ENCODE measurements around the gene EIF4ENIF1. TPM values are rescaled to one million over a fixed set of nuclear protein-coding genes. Genes with fewer than 3 reads are reported as not detected.
A peak's percentile ranks its signal among the peaks of the same experiment; 100 is the strongest.

Gene EIF4ENIF1
- polyA plus RNA-seq, 1 donor from 2014 or later, result 12.6 TPM

- H3F3A ChIP-seq (ENCODE audit: insufficient read depth, low read length, poor library complexity, severe bottlenecking), result no peaks in the 10 kb centered on the region
- H3K9me3 ChIP-seq (ENCODE audit: low read length), result no peaks in the 10 kb centered on the region
- H3K4me3 ChIP-seq (ENCODE audit: low read length), result peak overlapping the region; percentile 96
These were observed 1.7 kb upstream of the EIF4ENIF1 start for GRCh38 chr22:31491218-31491962.

GRCh38 chr22:31490496-31490925, 869 bp upstream of the EIF4ENIF1 start:
- H3F3A ChIP-seq (ENCODE audit: insufficient read depth, low read length, poor library complexity, severe bottlenecking), result no peaks in the 10 kb centered on the region
- peaks cover 19% of the 10 kb centered on the region for H3K79me2 ChIP-seq (replicated peaks; ENCODE audit: insufficient read depth, low read length)
- peak overlapping the region; percentile 62 for H2AFZ ChIP-seq (ENCODE audit: low read depth, low read length)

More at GRCh38 chr22:31491218-31491962, 1.7 kb upstream of the EIF4ENIF1 start:
- H3K79me2 ChIP-seq (replicated peaks; ENCODE audit: insufficient read depth, low read length), result peaks cover 19% of the 10 kb centered on the region
- H2AFZ ChIP-seq (ENCODE audit: low read depth, low read length), result no peak overlapping the region
- no peak overlapping the region for H3K9ac ChIP-seq (ENCODE audit: low read length)
- H3K9me2 ChIP-seq (ENCODE audit: insufficient read depth, low read length), result no peaks in the 10 kb centered on the region
- H3K4me2 ChIP-seq (ENCODE audit: low read length), result peak overlapping the region; percentile 90
- TF ChIP-seq CTCF (IDR thresholded peaks at IDR 0.05; ENCODE audit: poor library complexity, severe bottlenecking) (no peak), EZH2 (IDR thresholded peaks at IDR 0.05; ENCODE audit: borderline replicate concordance, insufficient read depth, low read length, poor library complexity, severe bottlenecking) (no peak), TAF1 (IDR thresholded peaks at IDR 0.05; ENCODE audit: low read depth) (no peak), RAD21 (conservative IDR thresholded peaks at IDR 0.05) (no peak), SMC3 (conservative IDR thresholded peaks at IDR 0.05; ENCODE audit: poor library complexity) (no peak), EP300 (conservative IDR thresholded peaks at IDR 0.05; ENCODE audit: poor library complexity, severe bottlenecking) (no peak), POLR2AphosphoS5 (IDR thresholded peaks at IDR 0.05) (no peak)
- TF ChIP-seq, protein P1, sequence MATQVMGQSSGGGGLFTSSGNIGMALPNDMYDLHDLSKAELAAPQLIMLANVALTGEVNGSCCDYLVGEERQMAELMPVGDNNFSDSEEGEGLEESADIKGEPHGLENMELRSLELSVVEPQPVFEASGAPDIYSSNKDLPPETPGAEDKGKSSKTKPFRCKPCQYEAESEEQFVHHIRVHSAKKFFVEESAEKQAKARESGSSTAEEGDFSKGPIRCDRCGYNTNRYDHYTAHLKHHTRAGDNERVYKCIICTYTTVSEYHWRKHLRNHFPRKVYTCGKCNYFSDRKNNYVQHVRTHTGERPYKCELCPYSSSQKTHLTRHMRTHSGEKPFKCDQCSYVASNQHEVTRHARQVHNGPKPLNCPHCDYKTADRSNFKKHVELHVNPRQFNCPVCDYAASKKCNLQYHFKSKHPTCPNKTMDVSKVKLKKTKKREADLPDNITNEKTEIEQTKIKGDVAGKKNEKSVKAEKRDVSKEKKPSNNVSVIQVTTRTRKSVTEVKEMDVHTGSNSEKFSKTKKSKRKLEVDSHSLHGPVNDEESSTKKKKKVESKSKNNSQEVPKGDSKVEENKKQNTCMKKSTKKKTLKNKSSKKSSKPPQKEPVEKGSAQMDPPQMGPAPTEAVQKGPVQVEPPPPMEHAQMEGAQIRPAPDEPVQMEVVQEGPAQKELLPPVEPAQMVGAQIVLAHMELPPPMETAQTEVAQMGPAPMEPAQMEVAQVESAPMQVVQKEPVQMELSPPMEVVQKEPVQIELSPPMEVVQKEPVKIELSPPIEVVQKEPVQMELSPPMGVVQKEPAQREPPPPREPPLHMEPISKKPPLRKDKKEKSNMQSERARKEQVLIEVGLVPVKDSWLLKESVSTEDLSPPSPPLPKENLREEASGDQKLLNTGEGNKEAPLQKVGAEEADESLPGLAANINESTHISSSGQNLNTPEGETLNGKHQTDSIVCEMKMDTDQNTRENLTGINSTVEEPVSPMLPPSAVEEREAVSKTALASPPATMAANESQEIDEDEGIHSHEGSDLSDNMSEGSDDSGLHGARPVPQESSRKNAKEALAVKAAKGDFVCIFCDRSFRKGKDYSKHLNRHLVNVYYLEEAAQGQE (IDR thresholded peaks at IDR 0.05; ENCODE audit: borderline replicate concordance), result no peak
- no peaks in the 10 kb centered on the region for H3K27me3 ChIP-seq (ENCODE audit: insufficient read depth, low read depth, low read length)
- no peaks in the 10 kb centered on the region for H4K20me1 ChIP-seq (ENCODE audit: insufficient read depth)
- no peaks in the 10 kb centered on the region for H3K36me3 ChIP-seq (ENCODE audit: insufficient read depth, low read length)
- no peak overlapping the region for H3K27ac ChIP-seq (ENCODE audit: low read length)

More at GRCh38 chr22:31490496-31490925, 869 bp upstream of the EIF4ENIF1 start:
- peak overlapping the region; percentile 96 for H3K4me3 ChIP-seq (ENCODE audit: low read length)
- no peaks in the 10 kb centered on the region for H3K27me3 ChIP-seq (ENCODE audit: insufficient read depth, low read depth, low read length)
- TF ChIP-seq SMC3 (conservative IDR thresholded peaks at IDR 0.05; ENCODE audit: poor library complexity), result no peak
- no peak for TF ChIP-seq MXI1 (conservative IDR thresholded peaks at IDR 0.05; ENCODE audit: poor library complexity, severe bottlenecking)
- no peak for TF ChIP-seq CTCF (IDR thresholded peaks at IDR 0.05; ENCODE audit: poor library complexity, severe bottlenecking)
- TF ChIP-seq EP300 (conservative IDR thresholded peaks at IDR 0.05; ENCODE audit: poor library complexity, severe bottlenecking), result no peak
- no peaks in the 10 kb centered on the region for H3K9me2 ChIP-seq (ENCODE audit: insufficient read depth, low read length)
- H3K27ac ChIP-seq (ENCODE audit: low read length), result peak overlapping the region; percentile 81
- H3K36me3 ChIP-seq (ENCODE audit: insufficient read depth, low read length), result no peaks in the 10 kb centered on the region
- H3K9ac ChIP-seq (ENCODE audit: low read length), result peak overlapping the region; percentile 75
- peak overlapping the region; percentile 90 for H3K4me2 ChIP-seq (ENCODE audit: low read length)
- no peaks in the 10 kb centered on the region for H3K9me3 ChIP-seq (ENCODE audit: low read length)
- H4K20me1 ChIP-seq (ENCODE audit: insufficient read depth), result no peaks in the 10 kb centered on the region

All from neural cell (in vitro differentiated cells).